ENCODE results near the gene TEX52. TPM values are rescaled to one million over a fixed set of nuclear protein-coding genes. Genes with fewer than 3 reads are reported as not detected.

Gene TEX52
- not detected in 2 replicates for total RNA-seq

DNA sequence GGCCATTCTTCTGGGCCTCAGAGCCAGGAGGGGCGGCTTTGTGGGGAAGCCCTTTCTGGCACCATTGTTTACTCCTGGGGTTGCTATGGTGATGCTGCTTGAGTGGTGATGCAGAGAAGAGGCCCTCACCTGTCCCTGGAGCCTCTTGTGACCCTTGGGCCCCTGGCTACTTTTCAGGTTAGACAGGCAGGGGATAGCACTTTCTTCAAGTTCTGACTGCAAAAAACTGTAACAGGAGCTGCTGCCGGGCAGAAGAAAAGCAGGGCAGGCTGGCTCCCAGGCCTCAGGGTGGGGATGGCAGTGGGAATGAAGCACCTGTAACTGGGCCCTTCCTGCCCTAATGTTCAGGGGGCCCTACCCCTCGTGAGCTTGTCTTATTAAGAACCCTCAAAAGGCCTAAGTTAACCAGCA lies at the start of gene TEX52:
Gene TEX52 (minus strand): TSS at position 19 of the 411 bp plus-strand sequence. CDS start 13 bp downstream, at position 6.

GRCh38 chr12:2890388-2891239 lies 33.8 kb upstream of the TEX52 start, which contains the start of gene TULP3:
Gene TULP3 (plus strand): TSS chr12:2890891. CDS start chr12:2890948, 57 bp downstream.

DNA sequence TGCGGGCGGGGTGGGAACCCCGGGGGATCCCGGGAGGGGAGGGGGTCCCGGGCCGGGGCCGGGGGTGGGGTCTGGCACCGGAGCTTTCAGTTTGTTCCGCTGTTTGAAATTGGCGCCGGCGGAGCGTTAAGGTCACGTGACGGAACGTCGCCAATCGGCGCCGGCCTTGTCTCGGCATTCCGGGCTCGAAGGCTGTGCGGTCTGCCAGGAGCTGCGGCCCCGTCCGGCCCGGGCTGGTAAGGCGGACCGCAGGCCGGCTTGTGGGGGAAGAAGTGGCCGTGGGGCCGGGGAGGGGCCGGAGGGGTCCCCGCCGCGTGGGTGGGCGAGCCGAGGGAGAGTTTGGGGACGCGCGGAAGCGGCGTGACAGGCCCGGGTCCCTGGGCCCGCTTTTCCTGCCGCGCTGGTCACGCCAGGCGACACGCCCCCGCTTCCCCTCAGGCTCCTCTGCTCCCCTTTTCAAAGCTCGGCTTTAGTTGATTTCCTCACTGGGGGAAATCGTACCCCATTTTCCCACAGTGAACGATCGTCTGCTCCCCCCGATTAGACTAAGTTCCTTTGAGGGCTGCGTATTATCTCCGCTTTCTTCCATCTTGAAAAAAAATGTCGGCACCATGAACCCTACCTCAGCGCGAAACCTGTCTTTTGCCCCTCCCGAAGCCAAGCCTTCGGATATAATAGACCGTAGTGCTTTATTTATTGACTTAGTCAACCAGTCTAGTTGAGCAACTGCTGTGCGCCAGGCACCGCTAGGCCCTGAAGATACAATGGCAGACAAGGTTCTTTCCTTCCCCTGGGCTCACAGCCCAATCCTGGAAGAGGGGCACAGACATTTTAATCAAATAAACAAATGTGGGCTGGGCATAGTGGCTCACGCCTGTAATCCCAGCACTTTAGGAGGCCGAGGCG lies 20.5 kb upstream of the TEX52 start, which contains the start of the genes FOXM1 and RHNO1:
Gene FOXM1 (minus strand): TSS at position 128 of the 906 bp plus-strand sequence. CDS start 2,696 bp downstream, outside the sequence.
Gene RHNO1 (plus strand): TSS at position 177 of the 906 bp plus-strand sequence. CDS start 8,144 bp downstream, outside the sequence.

DNA sequence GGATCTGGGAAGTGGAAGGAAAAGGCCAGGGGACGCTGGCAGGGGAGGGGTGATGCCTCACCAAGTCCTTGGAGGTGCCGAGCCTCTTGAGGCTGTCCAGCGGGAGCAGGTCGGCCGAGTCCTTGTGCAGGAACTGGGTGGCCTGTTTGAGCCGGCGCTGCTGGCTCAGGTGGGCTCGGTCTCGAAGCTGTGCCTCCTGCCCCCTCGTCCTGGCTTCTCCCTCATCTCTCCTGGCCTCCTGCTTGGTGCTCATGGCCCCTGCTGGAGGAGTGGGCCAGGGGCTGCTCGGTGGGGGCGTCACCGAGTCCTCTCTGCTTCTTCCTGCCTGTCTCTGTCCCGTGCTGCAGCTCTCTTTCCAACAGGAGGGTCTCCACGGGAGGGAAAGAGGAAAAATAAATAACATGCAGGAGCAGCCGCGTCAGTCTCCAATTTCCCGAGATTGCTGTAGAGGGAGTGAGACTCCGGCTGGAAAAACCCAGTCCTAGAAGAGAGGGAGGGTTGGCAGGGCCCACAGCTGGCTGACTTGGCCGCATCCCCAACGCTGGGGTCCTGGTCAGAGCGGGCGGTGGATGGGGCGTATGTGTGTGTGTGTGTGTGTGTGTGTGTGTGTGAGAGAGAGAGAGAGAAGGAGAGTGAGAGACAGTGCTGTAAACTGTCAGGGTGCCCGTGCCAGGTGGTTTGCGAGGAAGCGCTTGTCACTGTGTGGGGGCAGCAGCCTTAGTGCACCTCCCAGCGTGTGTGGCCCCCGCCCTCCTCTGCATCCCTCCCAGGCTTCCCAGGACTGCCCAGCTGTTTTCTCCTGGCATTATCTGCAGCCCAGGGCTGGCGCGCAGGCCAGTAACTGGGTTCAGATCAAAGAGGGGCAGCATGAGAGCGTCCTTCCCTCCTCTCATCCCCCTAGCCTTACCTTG lies 22.0 kb downstream of the TEX52 start, which contains the start of gene NRIP2:
Gene NRIP2 (minus strand): TSS at position 455 of the 911 bp plus-strand sequence. CDS start 52 bp downstream, at position 403.

GRCh38 chr12:2812290-2813213 lies 44.3 kb downstream of the TEX52 start, which contains the start of gene ITFG2:
Gene ITFG2 (plus strand): TSS chr12:2812668. CDS start chr12:2812761, 93 bp downstream.

Other genes starting within 250 kb of the TEX52 start
- gene FKBP4, start 62.1 kb downstream of the TEX52 start, total RNA-seq, result 37.2 and 42.8 TPM in 2 replicates
- gene ITFG2, start 44.4 kb downstream of the TEX52 start, total RNA-seq, result 17.6 and 21.1 TPM in 2 replicates
- not detected in 2 replicates for gene NRIP2, start 22.0 kb downstream of the TEX52 start, total RNA-seq
- 65.2 and 67.2 TPM in 2 replicates for gene FOXM1, start 20.1 kb upstream of the TEX52 start, total RNA-seq
- 48.8 and 50.5 TPM in 2 replicates for gene RHNO1, start 20.2 kb upstream of the TEX52 start, total RNA-seq
- gene TULP3, start 33.9 kb upstream of the TEX52 start, total RNA-seq, result 20.1 and 22.4 TPM in 2 replicates
- gene TEAD4, start 102.4 kb upstream of the TEX52 start, total RNA-seq, result 78.2 and 82.3 TPM in 2 replicates
- 30.2 and 35.8 TPM in 2 replicates for gene TSPAN9, start 220.3 kb upstream of the TEX52 start, total RNA-seq